HEK293T (cell line): ENCODE results near the gene IER5L.

ENCODE experiments used
- ARNT ChIP-seq: fragments of 450-650 bp; IDR thresholded peaks from 2 replicates; pipeline ENCODE4 v1.6.1; 2017; ENCODE audit warnings: mild to moderate bottlenecking
- BHLHE40 ChIP-seq: fragments of 450-650 bp; IDR thresholded peaks from 2 replicates; pipeline ENCODE4 v1.6.1; 2016; ENCODE audit warnings: mild to moderate bottlenecking, moderate library complexity, borderline replicate concordance
- CTBP1 ChIP-seq: fragments of 450-650 bp; IDR thresholded peaks from 2 replicates; pipeline ENCODE4 v1.6.1; 2016; ENCODE audit warnings: borderline replicate concordance
- ELF4 ChIP-seq: fragments of 450-650 bp; IDR thresholded peaks from 2 replicates; pipeline ENCODE4 v1.6.1; 2017; ENCODE audit warnings: antibody characterized with exemption
- FOXM1 ChIP-seq: fragments of 450-650 bp; IDR thresholded peaks from 2 replicates; pipeline ENCODE4 v1.6.1; 2017; ENCODE audit warnings: mild to moderate bottlenecking, borderline replicate concordance
- HDGF ChIP-seq: fragments of 450-650 bp; IDR thresholded peaks from 2 replicates; pipeline ENCODE4 v1.6.1; 2017; ENCODE audit warnings: antibody characterized with exemption, borderline replicate concordance
- L3MBTL2 ChIP-seq: fragments of 450-650 bp; conservative IDR thresholded peaks from 2 replicates; pipeline ENCODE4 v1.6.1; 2016; ENCODE audit warnings: mild to moderate bottlenecking
- LEF1 ChIP-seq: fragments of 450-650 bp; IDR thresholded peaks from 2 replicates; pipeline ENCODE4 v1.6.1; 2017; ENCODE audit warnings: mild to moderate bottlenecking, borderline replicate concordance
- SP1 ChIP-seq: fragments of 450-650 bp; IDR thresholded peaks from 2 replicates; pipeline ENCODE4 v1.6.1; 2017
- TARDBP ChIP-seq: fragments of 450-650 bp; IDR thresholded peaks from 2 replicates; pipeline ENCODE4 v1.6.1; 2016
- TF ChIP-seq, protein P1 (sequence below): fragments of 450-650 bp; IDR thresholded peaks from 2 replicates; pipeline ENCODE4 v1.6.1; 2016

- TF ChIP-seq TARDBP (no peak), FOXM1 (no peak), ELF4 (no peak), SP1 (no peak), HDGF (no peak), CTBP1 (no peak), LEF1 (no peak), L3MBTL2 (no peak), BHLHE40 (no peak), ARNT (no peak)
- TF ChIP-seq, protein P1, sequence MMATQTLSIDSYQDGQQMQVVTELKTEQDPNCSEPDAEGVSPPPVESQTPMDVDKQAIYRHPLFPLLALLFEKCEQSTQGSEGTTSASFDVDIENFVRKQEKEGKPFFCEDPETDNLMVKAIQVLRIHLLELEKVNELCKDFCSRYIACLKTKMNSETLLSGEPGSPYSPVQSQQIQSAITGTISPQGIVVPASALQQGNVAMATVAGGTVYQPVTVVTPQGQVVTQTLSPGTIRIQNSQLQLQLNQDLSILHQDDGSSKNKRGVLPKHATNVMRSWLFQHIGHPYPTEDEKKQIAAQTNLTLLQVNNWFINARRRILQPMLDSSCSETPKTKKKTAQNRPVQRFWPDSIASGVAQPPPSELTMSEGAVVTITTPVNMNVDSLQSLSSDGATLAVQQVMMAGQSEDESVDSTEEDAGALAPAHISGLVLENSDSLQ = no peak
Observed at GRCh38 chr9:129142138-129142935, 35.7 kb downstream of the IER5L start.
